ENCODE data around the gene CAB39L. TPM values are rescaled to one million over a fixed set of nuclear protein-coding genes. Genes with fewer than 3 reads are reported as not detected.

CAB39L gene
- total and polyA plus RNA-seq, 9 of the 15 experiments (the other 6 are each of a cell fraction or from before 2014, with no cell fraction given), result 1.1 to 4.2 (median 2.6) TPM

- no peaks in the 10 kb centered on the region for H3K79me2 ChIP-seq (ENCODE audit: control insufficient read depth, insufficient read depth, low read length)
- H3K27me3 ChIP-seq (ENCODE audit: control insufficient read depth in 2 of 2, insufficient read depth in 2 of 2, low read length in 2 of 2), result no peaks in the 10 kb centered on the region
- no peak overlapping the region for H3K4me3 ChIP-seq
- in situ Hi-C loops (cut with MboI) (no loop called here), intact Hi-C loops (cut with micrococcal nuclease) (no loop called here)
- no peak overlapping the region for H3K9ac ChIP-seq (ENCODE audit: insufficient read depth in 1 of 2, low read depth in 2 of 2, low read length in 2 of 2)
- ChIA-PET POLR2A (no interaction called here), CTCF (ENCODE audit: low intra/inter-chr PET ratio) (no interaction called here)
- no TSS peak for BruUV-seq (replicated peaks)
- H3K4me2 ChIP-seq (ENCODE audit: insufficient read depth, low read length), result no peak overlapping the region
- peak overlapping the region; percentile 66 for H3K27ac ChIP-seq (ENCODE audit: extremely low read depth, low read depth, low read length)
- H3K36me3 ChIP-seq (ENCODE audit: control insufficient read depth, insufficient read depth, low read length), result no peaks in the 10 kb centered on the region; the same call in 2 of the 3 replicates
- no peaks in the 10 kb centered on the region for H3K9me1 ChIP-seq (ENCODE audit: control insufficient read depth, insufficient read depth, low read length)
- H2AFZ ChIP-seq (ENCODE audit: low read depth, low read length), result 0 out of 2 replicates have a peak overlapping the region, but pooled peaks have one; percentile 32
- 37% methylated on average over 4 of the region's 5 CpGs for WGBS (ENCODE audit: insufficient coverage, low coverage, missing lambda C conversion rate)
- no peaks in the 10 kb centered on the region for H3K9me3 ChIP-seq (replicated peaks; ENCODE audit: control insufficient read depth, insufficient read depth, low read depth, low read length)
- peak in 1 of 4 experiments; percentile 53 for DNase-seq (ENCODE audit: extremely low read depth in 1 of 4, low spot score in 3 of 4)
- peak; percentile 54; the same call in 2 of the 3 replicates for ATAC-seq
- FAIRE-seq, result no peak
- H4K20me1 ChIP-seq (replicated peaks; ENCODE audit: control insufficient read depth, insufficient read depth, low read length), result no peaks in the 10 kb centered on the region
- H3K4me1 ChIP-seq (replicated peaks in 1 of 2; ENCODE audit: control insufficient read depth in 2 of 2, insufficient read depth in 2 of 2, low read length in 2 of 2), result peaks cover 0 to 30% of the 10 kb centered on the region in 2 experiments
- TF ChIP-seq CXXC5 (CRISPR knock-in tag; IDR thresholded peaks at IDR 0.05) (peak; percentile 36; the same call in 1 of the 2 replicates), ZNF592 (IDR thresholded peaks at IDR 0.05) (0 out of 2 replicates have a peak, but pooled peaks have one; percentile 31), NFYB (IDR thresholded peaks at IDR 0.05; ENCODE audit: extremely low read depth, insufficient read length) (no peak), ZNF140 (CRISPR knock-in tag; IDR thresholded peaks at IDR 0.05) (no peak), THRA (IDR thresholded peaks at IDR 0.05) (no peak), ZNF124 (CRISPR knock-in tag; IDR thresholded peaks at IDR 0.05) (no peak), KHSRP (IDR thresholded peaks at IDR 0.05) (no peak), ZNF444 (CRISPR knock-in tag; IDR thresholded peaks at IDR 0.05) (no peak), NFE2 (IDR thresholded peaks at IDR 0.05; ENCODE audit: low read depth) (peak; percentile 43), PKNOX1 (IDR thresholded peaks at IDR 0.05) (no peak), MAFG (tag; conservative IDR thresholded peaks at IDR 0.05) (0 out of 2 replicates have a peak, but pooled peaks have one; percentile 24), MAZ (CRISPR knock-in tag; conservative IDR thresholded peaks at IDR 0.05 in 1 of 2, IDR thresholded peaks at IDR 0.05 in 1 of 2) (no peak), SRF (CRISPR knock-in tag; IDR thresholded peaks at IDR 0.05) (no peak), ZNF77 (CRISPR knock-in tag; IDR thresholded peaks at IDR 0.05) (no peak), BCOR (IDR thresholded peaks at IDR 0.05) (no peak), ZSCAN32 (CRISPR knock-in tag; IDR thresholded peaks at IDR 0.05) (no peak), FOXM1 (IDR thresholded peaks at IDR 0.05; ENCODE audit: low read depth) (no peak), FOXM1 (CRISPR knock-in tag; IDR thresholded peaks at IDR 0.05; ENCODE audit: low read depth) (no peak)
Observed at GRCh38 chr13:49315756-49316482, 127.9 kb downstream of the CAB39L start.

All from K562 (cell line).